ENCODE measurements around the gene KCNIP4.

The KCNIP4 gene

GRCh38 chr4:21202959-21203358 lies 745.6 kb downstream of the KCNIP4 start:
- ChIA-PET CTCF (no interaction called here), POLR2A (ENCODE audit: low non-redundant PET) (no interaction called here)
- H3K27ac ChIP-seq: no peak overlapping the region
- DNase-seq (ENCODE audit: low spot score): no peak
- no peak for TF ChIP-seq CTCF (conservative IDR thresholded peaks at IDR 0.05; ENCODE audit: low read depth)

GRCh38 chr4:21198683-21199082 lies 749.9 kb downstream of the KCNIP4 start:
- ChIA-PET CTCF (no interaction called here), POLR2A (ENCODE audit: low non-redundant PET) (no interaction called here)
- no peak for TF ChIP-seq CTCF (conservative IDR thresholded peaks at IDR 0.05; ENCODE audit: low read depth)
- no peak overlapping the region for H3K27ac ChIP-seq
- DNase-seq (ENCODE audit: low spot score): no peak

GRCh38 chr4:21195682-21196081 lies 752.9 kb downstream of the KCNIP4 start:
- POLR2A ChIA-PET (ENCODE audit: low non-redundant PET): no interaction called here
- DNase-seq (ENCODE audit: low spot score): no peak
- H3K27ac ChIP-seq: no peak overlapping the region
- TF ChIP-seq CTCF (conservative IDR thresholded peaks at IDR 0.05; ENCODE audit: low read depth): no peak
- CTCF ChIA-PET: no interaction called here

- ChIA-PET POLR2A (ENCODE audit: low non-redundant PET) (no interaction called here), CTCF (no interaction called here)
- no peak for TF ChIP-seq CTCF (conservative IDR thresholded peaks at IDR 0.05; ENCODE audit: low read depth)
- H3K27ac ChIP-seq: no peak overlapping the region
- DNase-seq (ENCODE audit: low spot score): no peak
Observed at GRCh38 chr4:21192367-21192766, 756.2 kb downstream of the KCNIP4 start.

- POLR2A ChIA-PET (ENCODE audit: low non-redundant PET): no interaction called here
- no peak overlapping the region for H3K27ac ChIP-seq
- CTCF ChIA-PET: no interaction called here
- DNase-seq (ENCODE audit: low spot score): no peak
- TF ChIP-seq CTCF (conservative IDR thresholded peaks at IDR 0.05; ENCODE audit: low read depth): no peak
Observed at GRCh38 chr4:21191317-21191716, 757.3 kb downstream of the KCNIP4 start.

GRCh38 chr4:21184788-21185187 lies 763.8 kb downstream of the KCNIP4 start:
- ChIA-PET POLR2A (ENCODE audit: low non-redundant PET) (no interaction called here), CTCF (interaction anchor here (0.7 kb wide), 1 partner anchor 285 kb away, joined by 3 read pairs; no protein-coding TSS in a partner anchor)
- no peak for TF ChIP-seq CTCF (conservative IDR thresholded peaks at IDR 0.05; ENCODE audit: low read depth)
- DNase-seq (ENCODE audit: low spot score): no peak
- H3K27ac ChIP-seq: no peak overlapping the region

- no peak overlapping the region for H3K27ac ChIP-seq
- ChIA-PET CTCF (interaction anchor here (0.7 kb wide), 1 partner anchor 403 kb away, joined by 3 read pairs; no protein-coding TSS in a partner anchor), POLR2A (ENCODE audit: low non-redundant PET) (no interaction called here)
- TF ChIP-seq CTCF (conservative IDR thresholded peaks at IDR 0.05; ENCODE audit: low read depth): no peak
- no peak for DNase-seq (ENCODE audit: low spot score)
Observed at GRCh38 chr4:21181716-21182115, 766.9 kb downstream of the KCNIP4 start.
